K562 (cell line): Measurements from ENCODE around the gene TMEM151A. TPM values are rescaled to one million over a fixed set of nuclear protein-coding genes. Genes with fewer than 3 reads are reported as not detected.
A peak's percentile ranks its signal among the peaks of the same experiment; 100 is the strongest.

Experiments used
- ATAC-seq: fragments of 200-7000 bp; cut with Tn5 transposase; 3 replicates; pipeline ENCODE4 v1.9.1; 2020; ENCODE audit warnings: moderate library complexity
- BruUV-seq: library from RNA; stranded (reverse); fragments of 400-500 nt; replicated peaks from 2 replicates; lab custom pipeline; 2021; lab: Mats Ljungman, UMichigan
- CTCF ChIA-PET: fragments of 300-600 bp; formaldehyde crosslinking; extraction: SDS; loops from one replicate; lab custom pipeline; 2021; ENCODE audit warnings: low intra/inter-chr PET ratio; lab: Yijun Ruan, JAX
- POLR2A ChIA-PET: fragments of 300-600, 350-650 bp; sonication (Branson Sonifier 250); formaldehyde crosslinking; extraction: SDS; loops from one replicate; lab custom pipeline; 2021; ENCODE audit warnings: antibody characterized with exemption, inconsistent platforms; lab: Yijun Ruan, JAX
- DNase-seq, 4 experiments: peaks; one replicate each; pipeline versions ENCODE4 v3.0.0 to v3.0.0-alpha.2; 2011 to 2018; ENCODE audit warnings: low spot score in 3 of 4, mixed read lengths in 3 of 4; ENCODE audit errors: extremely low read depth in 1 of 4
- FAIRE-seq: peaks from 2 replicates; lab custom pipeline; 2011; peaks lifted over from hg19 to GRCh38; lab: Jason Lieb, UNC
- H2AFZ ChIP-seq: 2 replicates; pipeline ENCODE4 v1.6.0; 2011; ENCODE audit warnings: low read depth, low read length, control low read depth, inconsistent platforms
- H3K27ac ChIP-seq: fragments of 200-600 bp; 3 replicates; pipeline ENCODE4 v1.8.0; 2011; ENCODE audit warnings: low read depth, mild to moderate bottlenecking, control low read depth, inconsistent platforms, low read length, moderate library complexity, mixed read lengths; ENCODE audit errors: extremely low read depth
- H3K27me3 ChIP-seq, 2 experiments: fragments of 300-600 bp in 1 of 2; 2 replicates in 1 of 2; 3 replicates in 1 of 2; pipeline versions ENCODE4 v1.6.0 to v1.8.0; 2011; ENCODE audit warnings: inconsistent platforms in 2 of 2, low read length in 2 of 2, mild to moderate bottlenecking in 1 of 2, mixed read lengths in 1 of 2, moderate library complexity in 1 of 2; ENCODE audit not compliant: control insufficient read depth in 2 of 2, insufficient read depth in 2 of 2
- H3K36me3 ChIP-seq: fragments of 300-600 bp; 3 replicates; pipeline ENCODE4 v1.8.0; 2011; ENCODE audit warnings: mild to moderate bottlenecking, low read length, inconsistent platforms; ENCODE audit not compliant: control insufficient read depth, insufficient read depth
- H3K4me1 ChIP-seq, 2 experiments: fragments of 200-600 bp in 1 of 2; replicated peaks in 1 of 2; 2 replicates in 1 of 2; 3 replicates in 1 of 2; pipeline versions ENCODE4 v1.5.1 to v1.8.0; 2011; ENCODE audit warnings: inconsistent platforms in 2 of 2, low read length in 2 of 2, mild to moderate bottlenecking in 1 of 2, mixed read lengths in 1 of 2, moderate library complexity in 1 of 2; ENCODE audit not compliant: control insufficient read depth in 2 of 2, insufficient read depth in 2 of 2
- H3K4me2 ChIP-seq: 2 replicates; pipeline ENCODE4 v1.6.1; 2011; ENCODE audit warnings: low read length, control low read depth, inconsistent platforms, mixed read lengths; ENCODE audit not compliant: insufficient read depth
- H3K4me3 ChIP-seq: fragments of 200-600 bp; sonication (generic), shearing (Covaris generic); 2 replicates; pipeline ENCODE4 v1.5.1; 2016; ENCODE audit warnings: control low read depth, inconsistent platforms
- H3K79me2 ChIP-seq: fragments of 200-600 bp; 3 replicates; pipeline ENCODE4 v1.8.0; 2011; ENCODE audit warnings: low read length, inconsistent platforms; ENCODE audit not compliant: control insufficient read depth, insufficient read depth
- H3K9ac ChIP-seq, 2 experiments: 2 replicates each; pipeline versions ENCODE4 v1.6.0 to v1.6.1; 2011; ENCODE audit warnings: low read depth in 2 of 2, low read length in 2 of 2, control low read depth in 1 of 2, inconsistent platforms in 1 of 2, mild to moderate bottlenecking in 1 of 2, mixed read lengths in 1 of 2; ENCODE audit not compliant: insufficient read depth in 1 of 2
- H3K9me1 ChIP-seq: one replicate; pipeline ENCODE4 v1.6.0; 2011; ENCODE audit warnings: inconsistent platforms, mild to moderate bottlenecking, low read length, moderate library complexity; ENCODE audit not compliant: control insufficient read depth, insufficient read depth
- H3K9me3 ChIP-seq: replicated peaks from 2 replicates; pipeline ENCODE4 v1.5.1; 2011; ENCODE audit warnings: low read depth, low read length, inconsistent platforms; ENCODE audit not compliant: control insufficient read depth, insufficient read depth
- H4K20me1 ChIP-seq: replicated peaks from 2 replicates; pipeline ENCODE4 v1.6.1; 2011; ENCODE audit warnings: low read length, inconsistent platforms, mixed read lengths; ENCODE audit not compliant: control insufficient read depth, insufficient read depth
- CBFA2T3 ChIP-seq: fragments of 450-650 bp; IDR thresholded peaks from 2 replicates; pipeline ENCODE4 v1.6.1; 2017
- GABPB2 ChIP-seq: fragments of 250-450 bp; sonication (Bioruptor Pico); conservative IDR thresholded peaks from 2 replicates; pipeline ENCODE4 v1.5.1; 2021; ENCODE audit warnings: mild to moderate bottlenecking
- L3MBTL2 ChIP-seq: fragments of 450-650 bp; IDR thresholded peaks from 2 replicates; pipeline ENCODE4 v1.6.1; 2016; ENCODE audit warnings: mild to moderate bottlenecking, moderate library complexity
- NR2F6 ChIP-seq: fragments of 450-650 bp; formaldehyde crosslinking; IDR thresholded peaks from 2 replicates; pipeline ENCODE4 v1.4.0; 2020; ENCODE audit warnings: mild to moderate bottlenecking
- PURB ChIP-seq: sonication (generic); formaldehyde crosslinking; IDR thresholded peaks from 2 replicates; pipeline ENCODE4 v1.9.0; 2021; ENCODE audit warnings: low read depth, mild to moderate bottlenecking, missing genetic modification reagents
- SMARCC2 ChIP-seq: fragments of 450-650 bp; IDR thresholded peaks from 2 replicates; pipeline ENCODE4 v1.6.1; 2017; ENCODE audit warnings: antibody characterized with exemption, moderate library complexity, mild to moderate bottlenecking, low read depth
- TARDBP ChIP-seq: fragments of 450-650 bp; IDR thresholded peaks from 2 replicates; pipeline ENCODE4 v1.6.1; 2016
- XRCC4 ChIP-seq: IDR thresholded peaks from one replicate; pipeline ENCODE4 v1.6.1; 2011; ENCODE audit not compliant: insufficient read depth, insufficient read length; ENCODE audit errors: extremely low read depth
- WGBS: fragments of 100-300 bp; shearing (Covaris generic); methylation state at CpG from one replicate; pipeline ENCODE4 v1.1.6; 2016; ENCODE audit warnings: low coverage, mixed read lengths; ENCODE audit not compliant: insufficient coverage; ENCODE audit errors: missing lambda C conversion rate; 5-methylcytosine and 5-hydroxymethylcytosine counted together
- in situ Hi-C: fragments of 300-500 bp; cut with MboI; formaldehyde crosslinking; loops from 4 replicates; pipeline ENCODE4 v1.15.0; 2018; ENCODE audit warnings: inconsistent platforms, mixed read lengths
- intact Hi-C: fragments of 100-400 bp; cut with micrococcal nuclease; formaldehyde crosslinking; loops from 2 replicates; pipeline ENCODE4 v1.14.2; 2022
- polyA plus RNA-seq, 8 experiments: library from polyadenylated mRNA; depleted of rRNA in 4 of 8; stranded (reverse) in 5 of 8; unstranded in 3 of 8; fragments of >200 nt; fragmentation: Nextera tagmentation in 2 of 8; fragmentation: Illumina TruSeq in 1 of 8; extraction: Ambion mirVana in 2 of 8; extraction: Trizol in 1 of 8; gene quantifications; 2 replicates each; pipeline versions ENCODE4 v1.2.1 to v1.2.3, GENCODE V29; 2011 to 2014; ENCODE audit warnings: inconsistent platforms in 1 of 8, missing spikeins in 1 of 8
- total RNA-seq, 7 experiments: library from RNA; depleted of rRNA in 6 of 7; stranded (reverse); fragments of >200 nt in 6 of 7; fragmentation: Illumina TruSeq in 2 of 7; extraction: Trizol in 2 of 7; gene quantifications; 2 replicates each; pipeline versions ENCODE4 v1.2.1 to v1.2.3, GENCODE V29; 2011 to 2021; ENCODE audit warnings: low replicate concordance in 1 of 7
- TF ChIP-seq, protein P1 (sequence below): fragments of 450-650 bp; formaldehyde crosslinking; IDR thresholded peaks from 2 replicates; pipeline ENCODE4 v1.4.0; 2020; ENCODE audit warnings: mild to moderate bottlenecking, mixed read lengths
- TF ChIP-seq, protein P2 (sequence below): sonication (generic); formaldehyde crosslinking; IDR thresholded peaks from 2 replicates; pipeline ENCODE4 v1.8.0; 2022; ENCODE audit warnings: mild to moderate bottlenecking, missing genetic modification reagents
- TF ChIP-seq, protein P3 (sequence below): fragments of 450-650 bp; formaldehyde crosslinking; conservative IDR thresholded peaks from 2 replicates; pipeline ENCODE4 v1.4.0; 2022; ENCODE audit warnings: mild to moderate bottlenecking, missing genetic modification characterization
- TF ChIP-seq, protein P4 (sequence below): sonication (generic); formaldehyde crosslinking; IDR thresholded peaks from 2 replicates; pipeline ENCODE4 v1.8.0; 2022; ENCODE audit warnings: mild to moderate bottlenecking, missing genetic modification reagents

The TMEM151A gene
- total and polyA plus RNA-seq, 9 of the 15 experiments (the other 6 are each of a cell fraction or from before 2014, with no cell fraction given), result not detected

- peak within 1 kb of the TSS; percentile 89 for H2AFZ ChIP-seq
- FAIRE-seq (peak; percentile 99), ATAC-seq (peak; percentile 87), DNase-seq (peak; percentile 87 to 98 (median 92))
- peak within 1 kb of the TSS; percentile 81 for H3K4me3 ChIP-seq
- POLR2A ChIA-PET, result interaction anchor here (1.0 to 2.4 kb wide), 4 partner anchors 9 to 26 kb away, joined by 5 to 6 read pairs (median 6); partner anchors contain the start of genes RIN1 and SLC29A2
- H3K27ac ChIP-seq, result peak within 1 kb of the TSS; percentile 65
- peaks cover 23% of the 10 kb centered on the region for H3K79me2 ChIP-seq
- peak within 1 kb of the TSS; percentile 91 for H3K4me2 ChIP-seq
- no peaks in the 10 kb centered on the region for H4K20me1 ChIP-seq
- H3K9me1 ChIP-seq, result no peaks in the 10 kb centered on the region
- H3K27me3 ChIP-seq, result no peaks in the 10 kb centered on the region
- no peaks in the 10 kb centered on the region for H3K9me3 ChIP-seq
- peak within 1 kb of the TSS; percentile 75 to 99 for H3K9ac ChIP-seq
- in situ Hi-C loops, result no loop called here
- intact Hi-C loops, result no loop called here
- WGBS, result 0% methylated on average over 52 of the region's 59 CpGs
- H3K36me3 ChIP-seq, result peaks cover 34% of the 10 kb centered on the region; the same call in 2 of the 3 replicates
- peaks cover 19 to 37% of the 10 kb centered on the region in 2 experiments for H3K4me1 ChIP-seq
- BruUV-seq, result no TSS peak
- CTCF ChIA-PET, result no interaction called here
- TF ChIP-seq, protein P1, sequence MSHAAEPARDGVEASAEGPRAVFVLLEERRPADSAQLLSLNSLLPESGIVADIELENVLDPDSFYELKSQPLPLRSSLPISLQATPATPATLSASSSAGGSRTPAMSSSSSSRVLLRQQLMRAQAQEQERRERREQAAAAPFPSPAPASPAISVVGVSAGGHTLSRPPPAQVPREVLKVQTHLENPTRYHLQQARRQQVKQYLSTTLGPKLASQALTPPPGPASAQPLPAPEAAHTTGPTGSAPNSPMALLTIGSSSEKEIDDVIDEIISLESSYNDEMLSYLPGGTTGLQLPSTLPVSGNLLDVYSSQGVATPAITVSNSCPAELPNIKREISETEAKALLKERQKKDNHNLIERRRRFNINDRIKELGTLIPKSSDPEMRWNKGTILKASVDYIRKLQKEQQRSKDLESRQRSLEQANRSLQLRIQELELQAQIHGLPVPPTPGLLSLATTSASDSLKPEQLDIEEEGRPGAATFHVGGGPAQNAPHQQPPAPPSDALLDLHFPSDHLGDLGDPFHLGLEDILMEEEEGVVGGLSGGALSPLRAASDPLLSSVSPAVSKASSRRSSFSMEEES, result no peak
- no peak for TF ChIP-seq CBFA2T3
- TF ChIP-seq, protein P2, sequence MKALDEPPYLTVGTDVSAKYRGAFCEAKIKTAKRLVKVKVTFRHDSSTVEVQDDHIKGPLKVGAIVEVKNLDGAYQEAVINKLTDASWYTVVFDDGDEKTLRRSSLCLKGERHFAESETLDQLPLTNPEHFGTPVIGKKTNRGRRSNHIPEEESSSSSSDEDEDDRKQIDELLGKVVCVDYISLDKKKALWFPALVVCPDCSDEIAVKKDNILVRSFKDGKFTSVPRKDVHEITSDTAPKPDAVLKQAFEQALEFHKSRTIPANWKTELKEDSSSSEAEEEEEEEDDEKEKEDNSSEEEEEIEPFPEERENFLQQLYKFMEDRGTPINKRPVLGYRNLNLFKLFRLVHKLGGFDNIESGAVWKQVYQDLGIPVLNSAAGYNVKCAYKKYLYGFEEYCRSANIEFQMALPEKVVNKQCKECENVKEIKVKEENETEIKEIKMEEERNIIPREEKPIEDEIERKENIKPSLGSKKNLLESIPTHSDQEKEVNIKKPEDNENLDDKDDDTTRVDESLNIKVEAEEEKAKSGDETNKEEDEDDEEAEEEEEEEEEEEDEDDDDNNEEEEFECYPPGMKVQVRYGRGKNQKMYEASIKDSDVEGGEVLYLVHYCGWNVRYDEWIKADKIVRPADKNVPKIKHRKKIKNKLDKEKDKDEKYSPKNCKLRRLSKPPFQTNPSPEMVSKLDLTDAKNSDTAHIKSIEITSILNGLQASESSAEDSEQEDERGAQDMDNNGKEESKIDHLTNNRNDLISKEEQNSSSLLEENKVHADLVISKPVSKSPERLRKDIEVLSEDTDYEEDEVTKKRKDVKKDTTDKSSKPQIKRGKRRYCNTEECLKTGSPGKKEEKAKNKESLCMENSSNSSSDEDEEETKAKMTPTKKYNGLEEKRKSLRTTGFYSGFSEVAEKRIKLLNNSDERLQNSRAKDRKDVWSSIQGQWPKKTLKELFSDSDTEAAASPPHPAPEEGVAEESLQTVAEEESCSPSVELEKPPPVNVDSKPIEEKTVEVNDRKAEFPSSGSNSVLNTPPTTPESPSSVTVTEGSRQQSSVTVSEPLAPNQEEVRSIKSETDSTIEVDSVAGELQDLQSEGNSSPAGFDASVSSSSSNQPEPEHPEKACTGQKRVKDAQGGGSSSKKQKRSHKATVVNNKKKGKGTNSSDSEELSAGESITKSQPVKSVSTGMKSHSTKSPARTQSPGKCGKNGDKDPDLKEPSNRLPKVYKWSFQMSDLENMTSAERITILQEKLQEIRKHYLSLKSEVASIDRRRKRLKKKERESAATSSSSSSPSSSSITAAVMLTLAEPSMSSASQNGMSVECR (CRISPR knock-in tag), result peak; percentile 98
- TF ChIP-seq L3MBTL2, result peak; percentile 61
- TF ChIP-seq XRCC4, result no peak
- TF ChIP-seq, protein P3, sequence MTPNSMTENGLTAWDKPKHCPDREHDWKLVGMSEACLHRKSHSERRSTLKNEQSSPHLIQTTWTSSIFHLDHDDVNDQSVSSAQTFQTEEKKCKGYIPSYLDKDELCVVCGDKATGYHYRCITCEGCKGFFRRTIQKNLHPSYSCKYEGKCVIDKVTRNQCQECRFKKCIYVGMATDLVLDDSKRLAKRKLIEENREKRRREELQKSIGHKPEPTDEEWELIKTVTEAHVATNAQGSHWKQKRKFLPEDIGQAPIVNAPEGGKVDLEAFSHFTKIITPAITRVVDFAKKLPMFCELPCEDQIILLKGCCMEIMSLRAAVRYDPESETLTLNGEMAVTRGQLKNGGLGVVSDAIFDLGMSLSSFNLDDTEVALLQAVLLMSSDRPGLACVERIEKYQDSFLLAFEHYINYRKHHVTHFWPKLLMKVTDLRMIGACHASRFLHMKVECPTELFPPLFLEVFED (CRISPR knock-in tag), result no peak
- TF ChIP-seq PURB (CRISPR knock-in tag), result no peak
- TF ChIP-seq GABPB2, result no peak
- no peak for TF ChIP-seq NR2F6 (CRISPR knock-in tag)
- TF ChIP-seq, protein P4, sequence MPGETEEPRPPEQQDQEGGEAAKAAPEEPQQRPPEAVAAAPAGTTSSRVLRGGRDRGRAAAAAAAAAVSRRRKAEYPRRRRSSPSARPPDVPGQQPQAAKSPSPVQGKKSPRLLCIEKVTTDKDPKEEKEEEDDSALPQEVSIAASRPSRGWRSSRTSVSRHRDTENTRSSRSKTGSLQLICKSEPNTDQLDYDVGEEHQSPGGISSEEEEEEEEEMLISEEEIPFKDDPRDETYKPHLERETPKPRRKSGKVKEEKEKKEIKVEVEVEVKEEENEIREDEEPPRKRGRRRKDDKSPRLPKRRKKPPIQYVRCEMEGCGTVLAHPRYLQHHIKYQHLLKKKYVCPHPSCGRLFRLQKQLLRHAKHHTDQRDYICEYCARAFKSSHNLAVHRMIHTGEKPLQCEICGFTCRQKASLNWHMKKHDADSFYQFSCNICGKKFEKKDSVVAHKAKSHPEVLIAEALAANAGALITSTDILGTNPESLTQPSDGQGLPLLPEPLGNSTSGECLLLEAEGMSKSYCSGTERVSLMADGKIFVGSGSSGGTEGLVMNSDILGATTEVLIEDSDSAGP (CRISPR knock-in tag), result no peak
- 0 out of 2 replicates have a peak, but pooled peaks have one; percentile 56 for TF ChIP-seq TARDBP
- no peak for TF ChIP-seq SMARCC2
Observed at GRCh38 chr11:66344550-66345315, 53.0 kb downstream of the TMEM151A start, which contains the start of gene BRMS1. Gene BRMS1, minus strand, starts transcription at chr11:66345104. Its CDS starts 2,870 bp downstream, at chr11:66342234.
